GM12878 (cell line): Measurements from ENCODE around the gene EGFR. TPM values are rescaled to one million over a fixed set of nuclear protein-coding genes. Genes with fewer than 3 reads are reported as not detected.

Experiments used
- ATAC-seq: fragments of 200-7000 bp; cut with Tn5 transposase; 3 replicates; pipeline ENCODE4 v1.9.1; 2020; ENCODE audit warnings: mild to moderate bottlenecking, moderate library complexity
- BruUV-seq: library from RNA; stranded (reverse); fragments of 400-500 nt; replicated peaks from 2 replicates; lab custom pipeline; 2021; lab: Mats Ljungman, UMichigan
- CTCF ChIA-PET: fragments of 300-600 bp; sonication (Branson Sonifier 250); formaldehyde crosslinking; extraction: SDS; loops from one replicate; lab custom pipeline; 2021; ENCODE audit warnings: inconsistent platforms; lab: Yijun Ruan, JAX
- POLR2A ChIA-PET: fragments of 350-600 bp; formaldehyde crosslinking; extraction: SDS; loops from one replicate; lab custom pipeline; 2021; ENCODE audit warnings: inconsistent platforms; lab: Charles Lee
- RAD21 ChIA-PET: fragments of 300-600 bp; sonication (Branson Sonifier 250); formaldehyde crosslinking; loops from one replicate; lab custom pipeline; 2023; ENCODE audit warnings: antibody characterized with exemption; ENCODE audit not compliant: unreplicated experiment; lab: Charles Lee
- SMC1A ChIA-PET: fragments of 300-600 bp; sonication (Branson Sonifier 250); formaldehyde crosslinking; loops from one replicate; lab custom pipeline; 2023; ENCODE audit not compliant: unreplicated experiment, uncharacterized antibody; lab: Charles Lee
- DNase-seq: peaks from one replicate; pipeline ENCODE4 v3.0.0-alpha.2; 2011; ENCODE audit warnings: low read depth, low spot score
- FAIRE-seq: peaks from 3 replicates; lab custom pipeline; 2011; peaks lifted over from hg19 to GRCh38; lab: Jason Lieb, UNC
- H2AFZ ChIP-seq: 2 replicates; pipeline ENCODE4 v1.6.0; 2011; ENCODE audit warnings: low read depth, low read length, control low read depth; ENCODE audit not compliant: control insufficient read depth
- H3K27ac ChIP-seq: 2 replicates; pipeline ENCODE4 v1.5.1; 2011; ENCODE audit warnings: control low read depth; ENCODE audit not compliant: control insufficient read depth, insufficient read depth
- H3K27me3 ChIP-seq, 2 experiments: replicated peaks in 1 of 2; 2 replicates each; pipeline versions ENCODE4 v1.6.0 to v1.6.1; 2011; ENCODE audit warnings: low read length in 1 of 2; ENCODE audit not compliant: control insufficient read depth in 2 of 2, insufficient read depth in 2 of 2
- H3K36me3 ChIP-seq, 2 experiments: 2 replicates each; pipeline ENCODE4 v1.5.1; 2011; ENCODE audit warnings: low read length in 1 of 2; ENCODE audit not compliant: control insufficient read depth in 2 of 2, insufficient read depth in 2 of 2
- H3K4me1 ChIP-seq: 2 replicates; pipeline ENCODE4 v1.6.1; 2011; ENCODE audit warnings: mild to moderate bottlenecking, low read length, moderate library complexity, mixed read lengths; ENCODE audit not compliant: control insufficient read depth, insufficient read depth
- H3K4me2 ChIP-seq: 2 replicates; pipeline ENCODE4 v1.6.0; 2011; ENCODE audit warnings: control low read depth; ENCODE audit not compliant: control insufficient read depth, insufficient read depth
- H3K4me3 ChIP-seq: fragments of 200-600 bp; sonication (generic); 2 replicates; pipeline ENCODE4 v1.5.1; 2016
- H3K79me2 ChIP-seq: 2 replicates; pipeline ENCODE4 v1.6.0; 2011; ENCODE audit warnings: low read length; ENCODE audit not compliant: control insufficient read depth, insufficient read depth
- H3K9ac ChIP-seq: 2 replicates; pipeline ENCODE4 v1.8.0; 2011; ENCODE audit warnings: low read length, control low read depth, mixed read lengths; ENCODE audit not compliant: control insufficient read depth, insufficient read depth
- H3K9me3 ChIP-seq: replicated peaks from 3 replicates; pipeline ENCODE4 v1.5.1; 2011; ENCODE audit warnings: mild to moderate bottlenecking, low read length; ENCODE audit not compliant: control insufficient read depth, insufficient read depth
- H4K20me1 ChIP-seq: 2 replicates; pipeline ENCODE4 v1.6.0; 2011; ENCODE audit not compliant: control insufficient read depth, insufficient read depth
- ATF3 ChIP-seq: IDR thresholded peaks from 2 replicates; pipeline ENCODE4 v1.6.1; 2011; ENCODE audit warnings: low read depth, mild to moderate bottlenecking, low read length, moderate library complexity, borderline replicate concordance; ENCODE audit errors: extremely low read depth
- BHLHE40 ChIP-seq, 2 experiments: fragments of 450-650 bp in 1 of 2; IDR thresholded peaks; 2 replicates each; pipeline ENCODE4 v1.6.1; 2011 to 2017; ENCODE audit warnings: low read depth in 2 of 2, borderline replicate concordance in 1 of 2, improper control_type of control experiment in 1 of 2, low read length in 1 of 2, mild to moderate bottlenecking in 1 of 2
- FOXK2 ChIP-seq: fragments of 450-650 bp; IDR thresholded peaks from 2 replicates; pipeline ENCODE4 v1.6.1; 2017; ENCODE audit warnings: mild to moderate bottlenecking, moderate library complexity
- HCFC1 ChIP-seq: fragments of 150-350 bp; IDR thresholded peaks from 2 replicates; pipeline ENCODE4 v1.6.1; 2014; ENCODE audit warnings: low read length
- HDAC2 ChIP-seq: fragments of 200-600 bp; sonication (generic); IDR thresholded peaks from 2 replicates; pipeline ENCODE4 v1.6.1; 2017
- MEF2A ChIP-seq: IDR thresholded peaks from 2 replicates; pipeline ENCODE4 v1.6.1; 2011; ENCODE audit warnings: low read depth, mild to moderate bottlenecking, low read length, moderate library complexity; ENCODE audit not compliant: insufficient read depth
- SRF ChIP-seq, 2 experiments: IDR thresholded peaks; 2 replicates each; pipeline ENCODE4 v1.6.1; 2011; ENCODE audit warnings: low read depth in 2 of 2, low read length in 2 of 2, mild to moderate bottlenecking in 1 of 2, moderate library complexity in 1 of 2
- USF1 ChIP-seq: IDR thresholded peaks from 2 replicates; pipeline ENCODE4 v1.6.1; 2011; ENCODE audit warnings: borderline replicate concordance, low read depth, mild to moderate bottlenecking, moderate library complexity, mixed read lengths, low read length; ENCODE audit not compliant: insufficient read depth; ENCODE audit errors: extremely low read length
- WGBS: methylation state at CpG from one replicate; pipeline ENCODE4 v1.1.6; 2016; ENCODE audit warnings: low lambda C conversion rate; ENCODE audit not compliant: insufficient replicate concordance, insufficient coverage; ENCODE audit errors: missing lambda C conversion rate; 5-methylcytosine and 5-hydroxymethylcytosine counted together
- in situ Hi-C: fragments of 300-500 bp; cut with MboI; formaldehyde crosslinking; loops from 9 replicates; pipeline ENCODE4 v1.14.3; 2018; ENCODE audit warnings: mixed read lengths
- intact Hi-C: fragments of 100-400 bp; cut with micrococcal nuclease; formaldehyde crosslinking; loops from one replicate; pipeline ENCODE4 v1.14.2; 2022; ENCODE audit not compliant: unreplicated experiment
- polyA plus RNA-seq, 11 experiments: library from polyadenylated mRNA; depleted of rRNA in 4 of 11; unstranded in 6 of 11; stranded (reverse) in 5 of 11; fragments of >200 nt; fragmentation: Nextera tagmentation in 4 of 11; fragmentation: Illumina TruSeq in 1 of 11; extraction: Ambion mirVana in 4 of 11; extraction: Trizol in 1 of 11; gene quantifications; 1 replicate in 1 of 11; 2 replicates in 10 of 11; pipeline versions ENCODE4 v1.2.1 to v1.2.3, GENCODE V29; 2011 to 2016; ENCODE audit warnings: inconsistent platforms in 2 of 11, missing spikeins in 2 of 11, low read depth in 1 of 11
- total RNA-seq, 4 experiments: library from RNA; depleted of rRNA in 3 of 4; stranded (reverse); fragments of >200 nt in 3 of 4; fragmentation: Illumina TruSeq in 1 of 4; extraction: Trizol in 1 of 4; gene quantifications; 2 replicates each; pipeline versions ENCODE4 v1.2.1 to v1.2.3, GENCODE V29; 2013 to 2021
- TF ChIP-seq, protein P1 (sequence below): fragments of 450-650 bp; IDR thresholded peaks from 2 replicates; pipeline ENCODE4 v1.6.1; 2017; ENCODE audit warnings: mild to moderate bottlenecking, moderate library complexity

Gene EGFR
- total and polyA plus RNA-seq, 10 of the 15 experiments (the other 5 are each of a cell fraction or from before 2014, with no cell fraction given), result 0.01 to 0.31 TPM; not detected in 8

- H3K27ac ChIP-seq, result no peak overlapping the region
- no peak for FAIRE-seq
- ATAC-seq, result no peak
- ChIA-PET RAD21 (no interaction called here), CTCF (interaction anchor here (1.1 kb wide), 1 partner anchor 22 kb away, joined by 3 read pairs; no protein-coding TSS in a partner anchor), POLR2A (no interaction called here), SMC1A (interaction anchor here (0.7 kb wide), 1 partner anchor 33 kb away, joined by 3 read pairs; no protein-coding TSS in a partner anchor)
- no peaks in the 10 kb centered on the region for H4K20me1 ChIP-seq
- H3K79me2 ChIP-seq, result no peaks in the 10 kb centered on the region
- H3K27me3 ChIP-seq, result peaks cover 0 to 1% of the 10 kb centered on the region in 2 experiments; a peak in 1 of 4 replicates
- H3K4me1 ChIP-seq, result no peaks in the 10 kb centered on the region; the same call in 1 of the 2 replicates
- no peak overlapping the region for H3K9ac ChIP-seq
- TF ChIP-seq HDAC2 (no peak), HCFC1 (no peak), USF1 (no peak), MEF2A (no peak), ATF3 (no peak), SRF (IDR thresholded peaks at IDR 0.05; ENCODE audit: low read depth in 2 of 2, low read length in 2 of 2) (no peak), BHLHE40 (IDR thresholded peaks at IDR 0.05; ENCODE audit: borderline replicate concordance in 1 of 2, low read depth in 2 of 2, low read length in 1 of 2) (no peak), FOXK2 (no peak)
- TF ChIP-seq, protein P1, sequence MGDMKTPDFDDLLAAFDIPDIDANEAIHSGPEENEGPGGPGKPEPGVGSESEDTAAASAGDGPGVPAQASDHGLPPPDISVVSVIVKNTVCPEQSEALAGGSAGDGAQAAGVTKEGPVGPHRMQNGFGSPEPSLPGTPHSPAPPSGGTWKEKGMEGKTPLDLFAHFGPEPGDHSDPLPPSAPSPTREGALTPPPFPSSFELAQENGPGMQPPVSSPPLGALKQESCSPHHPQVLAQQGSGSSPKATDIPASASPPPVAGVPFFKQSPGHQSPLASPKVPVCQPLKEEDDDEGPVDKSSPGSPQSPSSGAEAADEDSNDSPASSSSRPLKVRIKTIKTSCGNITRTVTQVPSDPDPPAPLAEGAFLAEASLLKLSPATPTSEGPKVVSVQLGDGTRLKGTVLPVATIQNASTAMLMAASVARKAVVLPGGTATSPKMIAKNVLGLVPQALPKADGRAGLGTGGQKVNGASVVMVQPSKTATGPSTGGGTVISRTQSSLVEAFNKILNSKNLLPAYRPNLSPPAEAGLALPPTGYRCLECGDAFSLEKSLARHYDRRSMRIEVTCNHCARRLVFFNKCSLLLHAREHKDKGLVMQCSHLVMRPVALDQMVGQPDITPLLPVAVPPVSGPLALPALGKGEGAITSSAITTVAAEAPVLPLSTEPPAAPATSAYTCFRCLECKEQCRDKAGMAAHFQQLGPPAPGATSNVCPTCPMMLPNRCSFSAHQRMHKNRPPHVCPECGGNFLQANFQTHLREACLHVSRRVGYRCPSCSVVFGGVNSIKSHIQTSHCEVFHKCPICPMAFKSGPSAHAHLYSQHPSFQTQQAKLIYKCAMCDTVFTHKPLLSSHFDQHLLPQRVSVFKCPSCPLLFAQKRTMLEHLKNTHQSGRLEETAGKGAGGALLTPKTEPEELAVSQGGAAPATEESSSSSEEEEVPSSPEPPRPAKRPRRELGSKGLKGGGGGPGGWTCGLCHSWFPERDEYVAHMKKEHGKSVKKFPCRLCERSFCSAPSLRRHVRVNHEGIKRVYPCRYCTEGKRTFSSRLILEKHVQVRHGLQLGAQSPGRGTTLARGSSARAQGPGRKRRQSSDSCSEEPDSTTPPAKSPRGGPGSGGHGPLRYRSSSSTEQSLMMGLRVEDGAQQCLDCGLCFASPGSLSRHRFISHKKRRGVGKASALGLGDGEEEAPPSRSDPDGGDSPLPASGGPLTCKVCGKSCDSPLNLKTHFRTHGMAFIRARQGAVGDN, result no peak
- no peak for DNase-seq
- no peak overlapping the region for H2AFZ ChIP-seq
- in situ Hi-C loops (no loop called here), intact Hi-C loops (no loop called here)
- H3K4me3 ChIP-seq, result no peak overlapping the region
- BruUV-seq, result no TSS peak
- 78% methylated on average over 4 of the region's 4 CpGs for WGBS
- no peak overlapping the region for H3K4me2 ChIP-seq
- H3K36me3 ChIP-seq, result no peaks in the 10 kb centered on the region
- H3K9me3 ChIP-seq, result no peaks in the 10 kb centered on the region
Measured at GRCh38 chr7:55107946-55108345, 89.1 kb downstream of the EGFR start.
